Neural cell (in vitro differentiated cells): ENCODE data around the gene CAMSAP2. TPM values are rescaled to one million over a fixed set of nuclear protein-coding genes. Genes with fewer than 3 reads are reported as not detected.

Source experiments
- H2AFZ ChIP-seq: fragments of 200-600, 300-800 bp; sonication (generic), shearing (Covaris generic); 2 replicates; pipeline ENCODE4 v1.6.0; 2014; ENCODE audit warnings: low read depth, mild to moderate bottlenecking, antibody characterized with exemption, low read length, moderate library complexity
- H3F3A ChIP-seq: fragments of 200-600 bp; shearing (Covaris generic); 2 replicates; pipeline ENCODE4 v1.6.1; 2016; ENCODE audit warnings: mild to moderate bottlenecking, moderate library complexity, mixed read lengths, antibody characterized with exemption, low read length; ENCODE audit not compliant: insufficient read depth, poor library complexity, severe bottlenecking
- H3K27ac ChIP-seq: fragments of 200-600, 300-800 bp; sonication (generic), shearing (Covaris generic); 2 replicates; pipeline ENCODE4 v1.5.1; 2014; ENCODE audit warnings: mild to moderate bottlenecking, low read length, moderate library complexity
- H3K27me3 ChIP-seq: fragments of 300-800, 200-600 bp; sonication (generic), shearing (Covaris generic); 2 replicates; pipeline ENCODE4 v1.6.0; 2014; ENCODE audit warnings: mild to moderate bottlenecking, low read depth, low read length, moderate library complexity; ENCODE audit not compliant: insufficient read depth
- H3K36me3 ChIP-seq: fragments of 300-800, 200-600 bp; sonication (generic), shearing (Covaris generic); 2 replicates; pipeline ENCODE4 v1.5.1; 2014; ENCODE audit warnings: mild to moderate bottlenecking, antibody characterized with exemption, low read length, moderate library complexity; ENCODE audit not compliant: insufficient read depth
- H3K4me2 ChIP-seq: fragments of 300-800, 200-600 bp; sonication (generic), shearing (Covaris generic); 2 replicates; pipeline ENCODE4 v1.6.0; 2014; ENCODE audit warnings: mild to moderate bottlenecking, low read length
- H3K4me3 ChIP-seq: fragments of 300-800, 200-600 bp; sonication (generic), shearing (Covaris generic); 2 replicates; pipeline ENCODE4 v1.5.1; 2014; ENCODE audit warnings: mild to moderate bottlenecking, low read length, moderate library complexity
- H3K79me2 ChIP-seq: fragments of 200-600 bp; shearing (Covaris generic); replicated peaks from 2 replicates; pipeline ENCODE4 v1.6.0; 2014; ENCODE audit warnings: mild to moderate bottlenecking, low read length, moderate library complexity; ENCODE audit not compliant: insufficient read depth
- H3K9ac ChIP-seq: fragments of 300-800, 200-600 bp; sonication (generic), shearing (Covaris generic); 2 replicates; pipeline ENCODE4 v1.6.1; 2016; ENCODE audit warnings: mild to moderate bottlenecking, low read length, mixed read lengths
- H3K9me2 ChIP-seq: fragments of 200-600 bp; shearing (Covaris generic); 2 replicates; pipeline ENCODE4 v1.6.1; 2016; ENCODE audit warnings: mild to moderate bottlenecking, low read length, mixed read lengths; ENCODE audit not compliant: insufficient read depth
- H3K9me3 ChIP-seq: fragments of 200-600, 300-800 bp; sonication (generic), shearing (Covaris generic); 2 replicates; pipeline ENCODE4 v1.6.1; 2016; ENCODE audit warnings: mild to moderate bottlenecking, mixed run types, low read length, moderate library complexity, mixed read lengths
- H4K20me1 ChIP-seq: fragments of 200-600 bp; shearing (Covaris generic); 2 replicates; pipeline ENCODE4 v1.6.1; 2016; ENCODE audit warnings: mild to moderate bottlenecking, mixed run types; ENCODE audit not compliant: insufficient read depth
- CTCF ChIP-seq: fragments of 450-650 bp; IDR thresholded peaks from 2 replicates; pipeline ENCODE4 v1.5.1; 2014; ENCODE audit warnings: antibody characterized with exemption, mild to moderate bottlenecking, moderate library complexity; ENCODE audit not compliant: poor library complexity, severe bottlenecking
- EP300 ChIP-seq: fragments of 450-650 bp; conservative IDR thresholded peaks from 2 replicates; pipeline ENCODE4 v1.6.1; 2014; ENCODE audit warnings: antibody characterized with exemption, mild to moderate bottlenecking, moderate library complexity; ENCODE audit not compliant: poor library complexity, severe bottlenecking
- EZH2 ChIP-seq: fragments of 200-600, 300-800 bp; shearing (Covaris generic), sonication (generic); IDR thresholded peaks from 2 replicates; pipeline ENCODE4 v1.6.1; 2014; ENCODE audit warnings: antibody characterized with exemption, low read length, borderline replicate concordance, mild to moderate bottlenecking; ENCODE audit not compliant: insufficient read depth, poor library complexity, severe bottlenecking
- MXI1 ChIP-seq: fragments of 450-650 bp; conservative IDR thresholded peaks from 2 replicates; pipeline ENCODE4 v1.6.1; 2014; ENCODE audit warnings: antibody characterized with exemption, mild to moderate bottlenecking; ENCODE audit not compliant: poor library complexity, severe bottlenecking
- POLR2AphosphoS5 ChIP-seq: IDR thresholded peaks from 2 replicates; pipeline ENCODE4 v1.6.1; 2012
- RAD21 ChIP-seq: fragments of 450-650 bp; conservative IDR thresholded peaks from 2 replicates; pipeline ENCODE4 v1.6.1; 2014; ENCODE audit warnings: antibody characterized with exemption, mild to moderate bottlenecking, moderate library complexity
- REST ChIP-seq: IDR thresholded peaks from 2 replicates; pipeline ENCODE4 v1.6.1; 2012; ENCODE audit warnings: borderline replicate concordance
- SMC3 ChIP-seq: fragments of 450-650 bp; conservative IDR thresholded peaks from 2 replicates; pipeline ENCODE4 v1.6.1; 2014; ENCODE audit warnings: antibody characterized with exemption, mild to moderate bottlenecking, moderate library complexity; ENCODE audit not compliant: poor library complexity
- TAF1 ChIP-seq: IDR thresholded peaks from 2 replicates; pipeline ENCODE4 v1.6.1; 2012; ENCODE audit warnings: low read depth
- polyA plus RNA-seq: library from polyadenylated mRNA; depleted of rRNA; stranded (reverse); fragments of >200 nt; gene quantifications from 2 replicates; pipeline ENCODE4 v1.2.3, GENCODE V29; 2014

CAMSAP2 gene
- polyA plus RNA-seq, 1 donor from 2014 or later = 52.7 TPM

GRCh38 chr1:200836213-200836612, 97.5 kb downstream of the CAMSAP2 start:
- H2AFZ ChIP-seq = no peak overlapping the region
- peaks cover 5% of the 10 kb centered on the region for H3K9me3 ChIP-seq
- no peaks in the 10 kb centered on the region for H3K9me2 ChIP-seq
- H3K9ac ChIP-seq = no peak overlapping the region
- no peak overlapping the region for H3K27ac ChIP-seq
- H4K20me1 ChIP-seq = no peaks in the 10 kb centered on the region
- TF ChIP-seq CTCF (no peak), SMC3 (no peak), TAF1 (no peak), RAD21 (no peak), EP300 (no peak), POLR2AphosphoS5 (no peak), REST (no peak), MXI1 (no peak), EZH2 (no peak)
- H3K4me3 ChIP-seq = no peak overlapping the region
- no peak overlapping the region for H3K4me2 ChIP-seq
- peaks cover 4% of the 10 kb centered on the region for H3K79me2 ChIP-seq
- H3F3A ChIP-seq = no peaks in the 10 kb centered on the region
- no peaks in the 10 kb centered on the region for H3K36me3 ChIP-seq
- no peaks in the 10 kb centered on the region for H3K27me3 ChIP-seq

DNA sequence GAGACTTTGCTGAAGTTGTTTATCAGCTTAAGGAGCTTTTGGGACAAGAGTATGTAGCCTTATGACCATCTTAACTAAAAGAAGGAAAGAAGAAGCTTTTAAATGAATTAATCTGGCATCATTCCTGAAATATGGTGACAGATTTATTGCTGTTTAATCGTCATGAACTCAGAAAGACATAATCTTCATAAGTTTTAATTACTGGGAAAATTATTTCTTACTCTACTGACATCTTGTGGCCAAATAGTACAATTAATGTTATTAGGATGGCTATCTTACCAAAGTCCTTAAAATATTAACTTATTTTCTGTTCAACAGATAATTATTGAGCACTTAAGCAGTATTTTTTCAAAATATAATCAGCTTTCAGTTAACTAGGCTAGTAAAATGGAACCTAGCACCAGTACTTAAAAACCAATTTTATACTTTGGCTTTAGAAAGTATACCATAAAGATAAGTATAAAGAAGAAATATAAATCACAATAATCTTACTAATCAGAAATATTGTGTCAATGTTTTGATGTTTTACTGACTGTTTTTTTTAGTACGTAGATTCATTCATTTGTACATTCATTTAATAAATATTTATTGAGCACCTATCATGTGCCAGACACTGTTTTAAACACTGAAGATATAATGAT, 99.4 kb downstream of the CAMSAP2 start:
- Histone ChIP-seq H2AFZ (no peak overlapping the region), H3K4me2 (no peak overlapping the region), H3K27ac (no peak overlapping the region), H3K4me3 (no peak overlapping the region), H3K36me3 (no peaks in the 10 kb centered on the region), H3K27me3 (no peaks in the 10 kb centered on the region), H3K9ac (no peak overlapping the region), H3K79me2 (peaks cover 4% of the 10 kb centered on the region), H3K9me2 (no peaks in the 10 kb centered on the region), H3K9me3 (peaks cover 5% of the 10 kb centered on the region), H3F3A (no peaks in the 10 kb centered on the region), H4K20me1 (no peaks in the 10 kb centered on the region)
- TF ChIP-seq MXI1 = no peak
- TF ChIP-seq CTCF = peak; percentile 24
